Measurements from ENCODE around the gene SH3BP4.

Gene SH3BP4

GRCh38 chr2:234968631-234969305, 17.0 kb downstream of the SH3BP4 start:
- DNase-seq = no peak

GRCh38 chr2:234969306-234970098, 17.7 kb downstream of the SH3BP4 start:
- DNase-seq = no peak

GRCh38 chr2:234970099-234970440, 18.3 kb downstream of the SH3BP4 start:
- DNase-seq = no peak

GRCh38 chr2:234970477-234970882, 18.7 kb downstream of the SH3BP4 start:
- no peak for DNase-seq

- DNase-seq = no peak
These were observed 19.7 kb downstream of the SH3BP4 start for GRCh38 chr2:234971496-234971895.

- no peak for DNase-seq
These were observed 21.2 kb downstream of the SH3BP4 start for GRCh38 chr2:234973008-234973407.

- no peak for DNase-seq
These were observed 22.9 kb downstream of the SH3BP4 start for GRCh38 chr2:234974501-234975385.

GRCh38 chr2:234975611-234976010, 23.8 kb downstream of the SH3BP4 start:
- no peak for DNase-seq

GRCh38 chr2:234976479-234977227, 24.8 kb downstream of the SH3BP4 start:
- DNase-seq = no peak

- DNase-seq = no peak
These were observed 25.4 kb downstream of the SH3BP4 start for GRCh38 chr2:234977228-234977679.

GRCh38 chr2:234978466-234979203, 26.8 kb downstream of the SH3BP4 start:
- DNase-seq = no peak

- no peak for DNase-seq
These were observed 27.7 kb downstream of the SH3BP4 start for GRCh38 chr2:234979204-234980167.

GRCh38 chr2:234980451-234981187, 28.8 kb downstream of the SH3BP4 start:
- no peak for DNase-seq

GRCh38 chr2:234981197-234982095, 29.6 kb downstream of the SH3BP4 start:
- DNase-seq = no peak

- no peak for DNase-seq
These were observed 30.4 kb downstream of the SH3BP4 start for GRCh38 chr2:234982096-234982834.

- DNase-seq = no peak
These were observed 31.4 kb downstream of the SH3BP4 start for GRCh38 chr2:234983011-234983726.

- no peak for DNase-seq
These were observed 33.9 kb downstream of the SH3BP4 start for GRCh38 chr2:234985608-234986245.
